Kidney glomerular epithelial cell (primary cell): Measurements from ENCODE around the gene MFN1.
"Not testable (repeated sequence)": the region's sequence is repeated elsewhere in the genome, so short reads cannot be mapped to it uniquely, and the experiment has no call there.

Experiments
- DNase-seq: peaks from one replicate; lab custom pipeline; 2025; lab: John Stamatoyannopoulos, UW

MFN1 gene

DNA sequence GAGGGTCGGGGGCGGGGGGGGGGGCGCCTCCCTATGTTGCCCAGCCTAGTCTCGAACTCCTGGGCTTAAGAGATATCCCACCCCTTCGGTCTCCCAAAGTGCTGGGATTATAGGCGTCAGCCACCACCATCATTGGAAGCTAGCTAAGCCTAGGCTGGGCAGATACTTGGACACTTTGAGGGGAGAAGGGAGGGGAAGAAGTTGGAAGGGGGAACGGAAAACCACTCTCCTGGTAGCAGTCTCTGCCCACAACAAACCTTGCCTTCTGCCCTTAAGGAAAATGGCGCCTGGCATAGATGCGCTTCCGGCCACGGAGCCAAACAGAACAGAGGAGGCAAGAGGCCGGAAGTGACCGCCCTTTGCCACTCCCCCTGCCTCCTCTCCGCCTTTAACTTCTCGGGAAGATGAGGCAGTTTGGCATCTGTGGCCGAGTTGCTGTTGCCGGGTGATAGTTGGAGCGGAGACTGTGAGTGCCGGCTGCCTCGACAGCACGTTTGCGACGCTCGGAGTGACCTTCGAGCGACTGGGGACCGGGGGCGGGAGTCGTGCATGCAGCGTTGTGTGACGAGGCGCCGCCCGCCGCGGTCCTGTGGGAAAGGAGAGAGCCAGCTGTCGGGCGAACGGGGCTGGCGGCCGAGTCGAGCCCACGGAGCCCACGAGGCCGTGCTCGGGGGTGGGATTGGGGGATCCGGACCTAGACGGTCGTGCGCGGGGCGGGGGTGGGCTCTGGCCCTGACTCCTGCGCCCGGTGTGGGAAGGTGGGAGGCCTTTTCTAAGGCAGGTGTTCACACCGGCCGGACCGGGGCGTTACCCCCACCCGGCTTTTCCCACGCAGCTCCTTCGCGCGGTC, at the start of gene MFN1:
MFN1 (plus strand) TSS at position 365 of the 850 bp plus-strand sequence. CDS start 1,143 bp downstream, outside the sequence.
- DNase-seq = peak; percentile 94

DNA sequence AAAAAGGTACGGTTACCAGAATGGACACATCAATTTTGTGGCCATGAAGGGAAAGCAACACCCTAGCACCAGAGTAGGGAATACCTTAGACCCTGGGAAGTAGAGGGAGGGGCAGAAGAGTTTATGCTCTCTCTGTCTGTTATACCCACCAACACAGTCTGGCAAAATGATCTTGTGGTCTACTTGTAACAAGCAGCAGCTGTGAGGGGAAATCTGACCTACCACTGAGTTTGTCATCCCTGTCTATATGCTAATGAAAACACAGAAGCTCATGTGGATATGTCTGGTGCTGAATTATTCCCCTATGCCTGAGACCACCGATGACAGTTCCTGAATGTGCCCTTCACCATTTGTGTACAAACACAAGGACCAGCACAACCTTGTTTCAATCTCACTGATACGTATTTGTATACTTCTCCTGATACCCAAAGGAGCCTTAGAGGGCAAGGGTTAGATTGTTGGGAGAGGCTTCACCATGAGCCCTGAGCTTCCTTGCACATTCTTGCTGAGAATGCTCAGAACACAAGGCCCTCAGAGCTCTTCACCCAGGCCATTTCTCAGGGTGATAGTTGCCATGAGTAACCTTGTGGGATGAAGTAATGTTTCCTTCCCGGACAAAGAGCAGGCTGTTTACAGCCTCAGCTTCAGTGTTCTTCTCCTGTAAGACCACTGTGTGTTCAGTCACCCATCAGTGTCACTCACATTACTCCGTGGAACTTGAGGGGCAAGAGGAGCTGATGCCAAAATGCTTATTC, 49.4 kb upstream of the MFN1 start:
- no peak for DNase-seq

DNA sequence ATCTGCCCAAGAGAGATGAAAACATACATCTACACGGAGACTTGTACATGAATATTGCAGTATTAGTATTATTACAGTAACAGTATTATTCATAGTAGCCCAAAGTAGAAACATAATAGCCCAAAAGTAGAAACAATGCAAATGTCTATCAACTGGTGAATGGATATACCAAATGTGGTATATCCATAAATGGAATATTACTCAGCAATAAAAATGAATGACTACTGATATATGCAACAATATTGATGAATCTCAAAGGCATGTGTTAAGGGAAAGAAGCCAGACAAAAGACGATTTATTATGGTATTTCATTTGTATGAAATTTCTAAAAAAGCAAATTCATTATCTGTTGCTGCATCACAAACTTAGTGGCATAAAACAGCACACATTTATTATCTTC, 48.2 kb upstream of the MFN1 start:
- no peak for DNase-seq

DNA sequence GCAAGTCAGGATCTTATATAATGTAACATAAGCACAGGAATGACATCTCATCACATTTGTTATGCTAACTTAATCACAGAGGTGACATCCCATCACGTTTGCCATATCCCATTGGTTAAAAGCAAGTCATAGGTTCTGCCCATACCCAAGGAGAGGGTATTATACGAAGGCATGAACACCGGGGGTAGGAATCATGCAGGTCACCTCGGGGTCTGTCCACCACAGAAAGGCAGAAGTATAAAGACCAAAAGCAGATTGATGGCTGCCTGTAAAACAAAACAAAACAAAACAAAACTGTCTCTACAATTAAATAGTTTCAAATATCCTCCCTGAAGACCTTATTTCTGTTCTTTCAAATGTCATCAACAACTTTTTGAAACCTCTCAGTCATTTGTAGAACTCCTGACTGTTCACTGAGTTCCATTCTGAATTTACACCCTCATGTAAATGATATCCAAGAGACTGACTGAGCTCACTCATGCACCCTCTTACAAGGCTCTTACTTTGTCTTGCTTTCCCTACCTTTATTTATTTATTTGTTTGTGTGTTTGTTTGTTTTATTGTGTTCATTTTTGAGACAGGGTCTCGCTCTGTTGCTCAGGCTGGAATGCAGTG, 47.4 kb upstream of the MFN1 start:
- no peak for DNase-seq

DNA sequence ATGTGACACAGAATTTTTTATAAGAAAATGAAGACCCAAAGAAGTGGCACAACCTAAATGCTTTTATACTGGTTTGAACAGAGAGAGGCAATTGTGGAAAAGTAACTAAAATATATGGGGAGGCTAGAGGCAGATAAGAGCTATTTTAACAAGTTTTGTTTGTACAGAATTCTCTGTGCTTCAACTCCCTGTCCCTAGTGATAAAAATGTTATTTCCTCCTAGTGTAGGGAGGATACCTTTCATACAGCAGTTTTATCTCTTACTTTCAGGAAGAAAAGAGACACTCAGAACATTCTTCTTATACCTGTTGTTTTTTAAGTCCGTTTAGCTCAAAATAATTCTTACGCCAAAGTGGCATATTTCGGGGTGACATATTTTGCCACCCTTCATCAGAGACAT, 45.9 kb upstream of the MFN1 start:
- no peak for DNase-seq

DNA sequence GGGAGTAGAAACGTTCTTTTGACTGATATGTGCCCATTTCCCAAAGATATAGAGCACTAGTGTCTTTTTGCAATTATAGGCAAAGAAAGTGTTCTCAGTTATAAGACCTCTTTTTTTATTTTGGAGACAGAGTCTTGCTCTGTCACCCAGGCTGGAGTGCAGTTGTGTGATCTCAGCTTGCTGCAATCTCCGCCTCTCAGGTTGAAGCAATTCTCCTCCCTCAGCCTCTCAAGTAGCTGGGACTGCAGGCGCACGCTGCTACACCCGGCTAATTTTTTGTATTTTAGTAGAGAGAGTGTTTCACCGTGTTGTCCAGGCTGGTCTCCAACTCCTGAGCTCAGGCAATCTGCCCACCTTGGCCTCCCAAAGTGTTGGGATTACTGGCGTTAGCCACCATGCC, 45.4 kb upstream of the MFN1 start:
- no peak for DNase-seq

DNA sequence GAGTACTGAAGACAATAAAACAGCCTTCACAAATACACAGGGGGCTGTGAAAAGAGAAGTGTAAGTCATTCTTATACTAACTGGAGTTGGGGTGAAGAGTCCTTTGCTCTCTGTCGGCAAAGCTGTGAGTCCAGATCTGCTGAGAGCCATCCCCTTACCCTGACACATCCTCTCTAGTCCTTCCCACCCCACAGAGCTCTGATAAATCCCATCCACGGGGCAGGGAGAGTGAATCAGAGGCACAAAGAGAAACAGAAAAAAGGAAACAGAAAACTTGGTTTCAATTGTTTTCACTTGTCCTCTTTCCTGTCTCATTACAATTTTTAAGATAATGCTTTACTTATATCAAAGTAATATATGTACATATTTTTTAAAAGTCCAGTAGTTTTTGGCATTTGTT, 42.9 kb upstream of the MFN1 start:
- DNase-seq = no peak

DNA sequence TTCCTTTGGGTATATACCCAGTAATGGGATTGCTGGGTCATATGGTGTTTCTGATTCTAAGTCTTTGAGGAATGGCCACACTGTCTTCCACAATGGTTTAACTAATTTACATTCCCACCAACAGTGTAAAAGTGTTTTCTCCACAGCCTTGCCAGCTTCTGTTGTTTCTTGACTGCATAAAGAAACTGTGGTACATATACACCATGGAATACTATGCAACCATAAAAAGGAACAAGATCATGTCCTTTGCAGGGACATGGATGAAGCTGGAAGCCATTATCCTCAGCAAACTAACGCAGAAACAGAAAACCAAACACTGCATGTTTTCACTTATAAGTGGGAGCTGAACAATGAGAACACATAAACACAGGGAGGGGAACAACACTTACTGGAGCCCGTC, 40.1 kb upstream of the MFN1 start:
- not testable (repeated sequence) for DNase-seq

DNA sequence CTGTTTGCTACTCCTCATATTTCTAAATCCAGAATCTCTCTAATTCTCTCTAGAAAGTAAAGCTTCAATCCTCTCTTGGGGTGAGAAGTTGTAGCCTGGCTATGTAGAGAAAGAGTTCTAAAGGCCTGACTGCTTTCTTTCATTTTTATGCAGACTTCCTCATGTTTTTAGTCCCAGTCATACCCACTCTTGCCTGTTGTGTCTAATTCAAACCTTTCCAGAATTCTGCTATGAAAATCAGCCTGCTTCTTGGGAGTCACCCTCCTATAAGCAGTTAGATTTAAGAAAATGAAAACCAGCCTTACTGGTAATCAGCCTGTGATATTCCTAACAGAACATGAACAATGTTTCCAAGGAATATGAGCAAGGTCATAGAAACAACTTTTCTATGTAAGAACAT, 39.5 kb upstream of the MFN1 start:
- DNase-seq = no peak

DNA sequence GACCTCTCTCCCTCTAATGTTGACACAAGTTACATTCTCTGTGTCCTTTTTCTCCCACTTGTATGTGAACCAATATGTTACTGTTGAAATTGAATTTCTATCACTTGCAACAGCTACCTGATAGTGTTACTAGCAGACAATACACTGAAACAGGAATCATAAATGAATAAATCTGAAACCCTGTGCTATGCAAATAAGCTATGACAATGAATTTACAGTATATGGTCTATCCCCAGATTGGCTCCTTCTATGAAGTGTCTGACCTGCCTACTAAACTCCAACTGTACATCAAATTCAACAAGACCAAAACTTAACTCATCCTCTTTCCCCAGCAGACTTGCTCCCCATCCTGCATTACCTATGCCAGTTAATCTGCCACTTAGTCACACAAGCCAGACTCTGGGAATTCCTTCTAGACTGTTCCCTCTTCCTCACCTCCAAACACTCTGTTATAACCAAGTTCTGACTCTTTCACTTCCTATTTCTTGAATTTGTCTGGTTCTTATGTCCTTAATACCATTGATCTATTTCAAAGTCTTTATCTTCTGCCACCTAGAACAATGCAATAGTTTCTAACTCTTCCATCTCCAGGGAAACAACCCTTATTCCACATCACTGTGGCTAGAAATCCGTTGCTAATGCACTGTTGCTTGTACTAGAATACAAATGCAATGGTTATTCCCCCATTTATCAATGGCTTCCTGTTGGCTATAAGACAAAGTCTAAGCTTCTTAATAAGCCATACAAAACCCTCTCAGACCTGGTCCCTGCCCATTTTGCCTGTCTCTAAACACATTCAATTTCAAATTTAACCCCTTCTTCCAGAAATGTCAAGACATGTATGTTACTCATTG, 38.1 kb upstream of the MFN1 start:
- no peak for DNase-seq

DNA sequence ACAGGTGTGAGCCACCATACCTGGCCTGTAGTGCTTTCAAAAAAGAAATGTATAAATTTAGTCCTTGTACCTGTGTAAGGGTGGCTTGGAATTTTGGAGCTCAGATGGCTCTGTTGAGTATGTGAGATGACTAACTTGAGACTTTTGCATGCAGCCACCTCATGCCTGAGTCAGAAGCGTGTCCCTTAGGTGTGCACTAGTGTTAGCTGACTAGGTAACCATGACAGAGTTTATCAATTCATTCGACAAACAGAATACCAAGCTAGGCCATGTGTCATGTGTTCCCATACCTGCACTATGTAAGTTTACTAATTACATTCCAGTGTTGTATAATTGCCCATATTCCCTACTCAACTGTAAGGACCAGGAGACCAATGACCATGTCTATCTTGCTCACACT, 28.6 kb upstream of the MFN1 start:
- DNase-seq = no peak

DNA sequence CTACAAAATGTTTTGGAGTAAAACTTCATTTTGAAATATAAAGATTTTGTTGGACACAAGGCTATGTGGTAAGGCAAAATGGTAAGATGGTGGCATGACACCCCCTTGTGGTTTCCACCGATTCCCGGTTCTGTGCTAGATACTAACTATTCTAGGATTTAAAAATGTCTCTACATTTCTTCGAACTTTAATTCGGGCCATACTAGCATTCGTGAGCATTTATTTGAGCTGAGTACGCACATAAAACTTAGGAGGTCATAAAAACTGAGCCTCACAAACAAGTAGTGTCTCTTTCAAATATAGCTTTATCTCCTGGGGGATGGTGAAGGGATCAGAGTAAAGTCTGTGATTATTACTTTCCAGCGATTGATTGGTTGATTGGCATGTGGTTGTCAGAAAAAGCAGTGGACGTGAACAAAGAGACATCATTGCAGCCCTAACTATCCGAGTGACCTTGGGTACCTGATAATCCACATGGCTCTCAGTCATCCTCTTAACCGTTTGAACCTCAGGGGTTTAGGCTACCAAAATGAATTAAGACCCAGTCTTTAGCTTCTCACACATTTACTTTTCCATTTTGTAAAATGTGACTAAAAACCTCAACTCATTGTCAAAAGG, 25.7 kb upstream of the MFN1 start:
- no peak for DNase-seq

DNA sequence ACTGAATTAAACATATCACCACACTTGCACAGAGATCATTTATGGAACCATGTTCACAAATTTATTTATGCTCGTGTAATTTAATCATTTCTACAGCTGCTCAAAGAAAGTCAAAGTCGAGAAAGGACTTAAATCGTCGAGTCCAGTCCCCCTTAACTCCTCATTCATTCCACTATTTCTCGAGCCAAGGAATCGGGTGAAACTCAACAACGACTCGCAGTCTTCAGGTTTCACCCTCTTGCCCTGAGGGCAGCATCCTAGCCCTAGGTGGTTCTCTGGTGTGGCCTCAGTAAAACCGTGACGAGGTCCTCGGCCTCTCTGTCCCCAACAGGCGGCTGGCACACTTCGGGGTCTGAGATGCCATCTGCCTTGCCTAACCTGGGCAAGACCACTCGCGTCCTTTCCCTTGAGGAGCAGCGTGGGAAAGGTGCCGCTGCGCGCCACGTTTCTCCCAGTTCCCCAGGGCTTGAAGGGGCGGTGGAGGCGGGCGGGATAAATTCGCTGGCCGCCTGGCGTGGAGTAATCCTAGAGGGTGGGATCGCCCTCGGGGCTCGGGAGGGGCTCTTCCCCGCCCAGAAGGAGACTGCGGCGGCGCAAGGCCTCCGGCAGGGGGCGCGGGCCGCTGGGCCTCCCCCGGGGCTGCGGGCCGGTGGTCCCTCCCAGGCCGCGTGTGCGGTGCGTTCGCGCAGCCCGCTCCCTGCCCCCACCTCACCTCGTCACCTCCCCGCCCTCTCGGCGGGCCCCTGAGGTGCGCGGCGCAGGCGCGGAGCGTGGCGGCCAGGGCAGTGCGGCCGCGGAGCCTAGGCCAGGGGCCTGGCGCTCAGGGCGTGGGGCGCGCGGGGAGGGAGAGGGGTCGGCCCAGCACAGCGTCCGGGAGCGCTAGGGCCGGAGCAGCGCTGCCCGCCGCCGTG, 25.0 kb upstream of the MFN1 start, which contains the start of gene ZNF639:
ZNF639 (plus strand) TSS at position 746 of the 911 bp plus-strand sequence. CDS start 5,263 bp downstream, outside the sequence.
- DNase-seq = peak; percentile 47

DNA sequence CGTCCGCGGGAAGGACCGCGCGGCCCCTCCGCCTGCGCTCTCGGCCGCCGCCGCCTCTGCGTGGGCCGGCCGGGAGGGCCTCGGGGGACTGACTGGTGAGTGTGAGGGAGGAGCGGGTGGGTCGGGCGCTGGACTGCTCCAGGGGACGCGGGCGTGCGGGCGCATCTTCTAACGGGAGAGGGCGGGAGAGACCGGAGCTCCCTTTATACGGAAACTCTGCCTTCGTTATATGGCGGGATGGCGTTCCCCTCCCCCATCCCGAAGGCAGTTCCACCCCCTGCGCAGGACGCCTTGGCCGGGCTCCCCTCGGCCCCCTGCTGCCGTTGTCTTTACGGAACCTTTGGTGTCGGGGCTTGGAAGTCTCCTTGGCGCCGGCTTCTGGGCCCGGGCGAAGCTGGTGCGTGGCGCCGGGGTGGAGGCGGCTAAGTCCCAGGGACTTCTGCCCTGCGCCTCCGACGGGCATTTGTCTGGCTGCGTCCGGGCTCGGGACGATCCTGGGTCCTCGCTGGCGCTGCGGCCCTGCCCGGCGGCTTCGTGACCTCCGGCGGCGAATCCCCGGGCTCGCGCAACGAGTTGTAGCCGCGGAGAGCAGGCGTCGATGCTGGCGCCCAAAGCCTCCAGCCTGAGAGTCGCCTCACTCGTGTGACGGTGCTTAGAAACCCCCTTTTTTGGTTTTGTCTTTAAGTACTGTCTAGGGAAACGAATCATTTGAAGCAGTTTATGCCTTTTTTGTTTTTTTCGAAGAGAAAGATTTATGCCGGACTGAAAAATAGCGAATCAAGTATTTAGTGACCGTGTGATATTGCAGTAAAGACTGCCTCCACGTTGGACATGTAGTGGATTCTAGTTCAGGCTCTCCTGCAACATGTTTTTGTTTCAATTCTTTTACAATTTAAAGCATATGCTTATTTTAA, 24.1 kb upstream of the MFN1 start:
- DNase-seq = peak; percentile 35

DNA sequence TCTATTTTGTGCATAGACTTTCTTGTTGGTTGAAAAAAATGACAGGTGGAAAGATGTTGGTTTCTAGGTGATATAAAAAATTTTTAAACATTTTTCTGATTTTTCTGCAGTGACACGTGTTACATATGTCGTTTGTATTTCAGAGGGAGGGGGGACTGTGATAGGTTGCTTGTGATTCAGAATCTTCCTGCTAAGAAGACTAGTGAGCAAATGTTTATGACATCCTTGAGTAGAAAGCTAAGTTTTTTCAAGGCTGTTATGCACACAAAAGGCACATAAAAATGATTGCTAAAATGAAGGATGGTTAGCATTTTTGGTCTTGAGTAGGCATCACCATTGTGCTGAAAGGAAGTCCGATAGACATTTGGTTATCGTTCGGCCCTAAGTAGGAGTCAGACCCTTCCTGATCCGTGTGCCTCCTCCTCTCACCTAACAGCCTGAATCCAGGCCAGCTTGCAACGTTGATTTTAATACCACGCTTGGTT, 23.2 kb upstream of the MFN1 start:
- peak; percentile 31 for DNase-seq

DNA sequence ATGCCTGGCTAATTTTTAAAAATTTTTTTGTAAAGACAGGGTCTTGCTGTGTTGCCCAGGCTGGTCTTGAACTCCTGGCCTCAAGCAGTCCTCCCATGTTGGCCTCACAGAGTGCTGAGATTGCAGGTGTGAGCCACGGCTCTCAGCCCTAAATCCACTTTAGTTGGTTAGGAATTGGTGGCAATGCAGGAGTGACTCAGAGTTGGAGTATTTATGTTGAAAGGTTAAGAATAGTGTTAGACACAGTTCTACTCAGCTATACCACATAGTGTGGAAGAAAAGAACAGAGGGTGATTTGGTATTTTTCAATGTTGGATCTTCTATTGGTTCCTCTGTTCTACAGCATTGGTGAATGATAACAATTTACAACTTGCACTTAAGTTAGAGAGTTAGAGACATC, 17.1 kb upstream of the MFN1 start:
- no peak for DNase-seq

DNA sequence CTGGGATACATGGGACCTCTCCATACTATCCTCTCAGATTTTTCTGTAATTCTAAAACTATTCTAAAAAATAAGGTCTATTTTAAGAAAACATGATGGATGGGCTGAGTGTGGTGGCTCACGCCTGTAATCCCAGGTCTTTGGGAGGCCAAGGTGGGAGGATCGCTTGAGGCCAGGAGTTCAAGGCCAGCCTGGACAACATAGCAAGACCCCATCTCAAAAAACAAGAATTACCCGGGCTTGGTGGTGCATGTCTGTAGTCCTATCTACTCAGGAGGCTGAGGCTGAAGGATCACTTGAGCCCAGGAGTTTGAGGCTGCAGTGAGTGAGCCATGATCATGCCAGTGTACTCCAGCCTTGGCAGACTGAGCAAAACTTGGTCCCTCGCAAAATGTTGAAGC, 15.3 kb upstream of the MFN1 start:
- DNase-seq = no peak

DNA sequence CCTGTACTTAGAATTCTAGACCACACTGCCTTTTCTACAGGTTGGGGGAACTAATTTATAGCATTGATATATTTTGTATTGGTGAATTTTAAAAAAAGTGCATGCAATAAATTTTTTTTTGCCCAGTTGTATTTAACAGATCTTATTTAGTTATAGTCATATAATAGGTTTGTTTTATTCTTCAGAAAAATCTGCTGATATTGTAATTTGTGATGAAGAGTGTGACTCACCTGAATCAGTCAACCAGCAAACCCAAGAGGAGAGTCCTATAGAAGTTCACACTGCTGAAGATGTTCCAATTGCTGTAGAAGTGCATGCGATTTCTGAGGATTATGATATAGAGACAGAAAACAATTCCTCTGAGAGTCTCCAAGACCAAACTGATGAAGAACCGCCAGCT, 14.4 kb upstream of the MFN1 start:
- peak; percentile 30 for DNase-seq

DNA sequence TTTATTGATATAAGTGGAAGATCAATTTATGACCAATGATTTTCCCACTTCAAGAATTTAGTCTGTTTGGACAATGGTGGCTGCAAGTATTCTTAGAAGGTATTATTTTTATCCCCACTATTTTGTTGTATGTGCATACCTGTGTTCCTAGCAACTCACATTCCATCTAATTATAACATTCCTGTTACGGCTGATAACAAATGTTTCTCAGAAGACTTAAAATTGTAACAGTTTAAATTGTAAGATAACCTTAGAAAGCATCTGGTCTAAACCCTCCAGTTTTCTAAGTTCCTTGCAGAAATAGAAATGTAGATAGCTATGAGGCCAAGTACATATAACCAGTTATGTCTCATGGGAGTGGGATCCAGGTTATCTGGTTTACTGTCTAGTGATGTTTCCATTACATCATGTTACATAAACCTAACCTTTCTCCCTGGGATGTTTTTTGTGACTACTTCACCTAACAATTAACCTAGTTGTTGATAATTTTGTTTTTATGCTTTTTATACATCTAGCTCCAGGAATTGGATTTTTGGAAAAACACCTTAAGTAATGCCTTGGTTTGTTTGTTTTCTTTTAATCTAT, 11.1 kb upstream of the MFN1 start:
- peak; percentile 2 for DNase-seq
